Measurements from ENCODE around the gene ANKLE2.
"Not testable (repeated sequence)": the region's sequence is repeated elsewhere in the genome, so short reads cannot be mapped to it uniquely, and the experiment has no call there.

Gene ANKLE2

DNA sequence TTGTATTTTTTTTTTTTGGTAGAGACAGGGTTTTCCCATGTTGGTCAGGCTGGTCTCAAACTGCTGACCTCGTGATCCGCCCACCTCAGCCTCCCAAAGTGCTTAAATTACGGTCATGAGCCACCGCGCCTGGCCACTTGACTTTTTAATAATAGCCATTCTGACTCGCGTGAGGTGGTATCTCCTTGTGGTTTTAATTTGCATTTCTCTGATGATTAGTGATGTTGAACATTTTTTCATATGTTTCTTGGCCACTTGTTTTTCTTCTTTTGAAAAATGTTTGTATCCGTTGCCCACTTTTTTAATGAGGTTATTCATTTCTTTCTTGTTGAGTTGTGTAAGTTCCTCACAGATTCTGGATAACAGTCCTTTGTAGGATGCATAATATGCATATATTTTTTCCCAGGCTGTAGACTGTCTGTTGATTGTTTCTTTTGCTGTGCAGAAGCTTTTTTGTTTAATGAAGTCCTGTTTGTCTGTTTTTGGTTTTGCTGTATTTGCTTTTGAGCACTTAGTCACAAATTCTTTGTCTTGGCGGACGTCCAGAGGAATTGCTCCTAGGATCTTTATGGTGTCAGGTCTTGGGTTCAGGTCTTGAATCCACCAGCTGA, 61.3 kb downstream of the ANKLE2 start:
- no peak for DNase-seq (ENCODE audit: low read depth, low spot score)
- H3K27ac ChIP-seq, result no peak overlapping the region

DNA sequence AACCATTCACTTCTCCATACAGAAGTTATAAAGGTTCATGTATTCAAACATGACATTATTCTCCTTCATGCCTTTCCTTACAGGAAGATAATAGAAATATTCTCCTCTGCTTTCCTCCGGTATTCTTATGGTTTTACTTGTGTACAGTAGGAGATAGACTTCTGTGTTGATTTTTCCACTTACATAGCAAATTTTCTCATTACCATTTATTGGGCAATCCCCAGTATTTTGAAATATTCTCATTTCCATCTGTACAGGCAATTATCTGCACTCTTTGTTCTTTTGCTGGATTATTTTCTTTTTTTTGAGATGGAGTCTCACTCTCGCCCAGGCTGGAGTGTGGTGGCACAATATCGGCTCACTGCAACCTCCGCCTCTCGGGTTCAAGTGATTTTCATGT, 63.3 kb downstream of the ANKLE2 start:
- no peak for DNase-seq (ENCODE audit: low read depth, low spot score)
- no peak overlapping the region for H3K27ac ChIP-seq

DNA sequence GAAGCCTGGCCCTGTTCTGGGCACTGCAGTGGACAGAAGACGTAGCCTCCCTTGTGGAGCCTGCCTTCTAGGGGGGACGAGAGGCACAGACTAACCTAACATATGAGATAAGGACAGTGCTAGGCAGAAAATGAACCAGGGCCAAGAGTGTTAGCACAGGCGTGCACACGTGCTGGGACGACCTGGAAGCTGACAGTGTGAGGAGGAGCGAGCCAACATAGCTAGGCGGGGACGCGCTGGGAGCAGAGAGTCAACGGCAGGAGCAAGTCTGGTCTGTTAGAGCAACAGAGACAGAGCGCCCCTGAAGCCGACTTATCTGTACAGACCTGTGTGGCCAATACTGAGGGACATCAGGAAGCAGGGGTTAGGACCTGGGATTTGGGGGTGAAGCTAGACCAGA, 66.2 kb downstream of the ANKLE2 start:
- no peak overlapping the region for H3K27ac ChIP-seq
- no peak for DNase-seq (ENCODE audit: low read depth, low spot score)

DNA sequence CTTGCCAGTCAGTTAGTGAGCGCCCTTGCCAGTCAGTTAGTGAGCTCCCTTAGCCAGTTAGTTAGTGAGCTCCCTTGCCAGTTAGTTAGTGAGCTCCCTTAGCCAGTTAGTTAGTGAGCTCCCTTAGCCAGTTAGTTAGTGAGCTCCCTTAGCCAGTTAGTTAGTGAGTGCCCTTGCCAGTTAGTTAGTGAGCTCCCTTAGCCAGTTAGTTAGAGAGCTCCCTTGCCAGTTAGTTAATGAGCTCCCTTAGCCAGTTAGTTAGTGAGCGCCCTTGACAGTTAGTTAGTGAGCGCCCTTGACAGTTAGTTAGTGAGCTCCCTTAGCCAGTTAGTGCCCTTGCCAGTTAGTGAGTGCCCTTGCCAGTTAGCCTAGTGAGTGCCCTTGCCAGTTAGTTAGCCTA, 66.7 kb downstream of the ANKLE2 start:
- not testable (repeated sequence) for H3K27ac ChIP-seq; DNase-seq (ENCODE audit: low read depth, low spot score)

DNA sequence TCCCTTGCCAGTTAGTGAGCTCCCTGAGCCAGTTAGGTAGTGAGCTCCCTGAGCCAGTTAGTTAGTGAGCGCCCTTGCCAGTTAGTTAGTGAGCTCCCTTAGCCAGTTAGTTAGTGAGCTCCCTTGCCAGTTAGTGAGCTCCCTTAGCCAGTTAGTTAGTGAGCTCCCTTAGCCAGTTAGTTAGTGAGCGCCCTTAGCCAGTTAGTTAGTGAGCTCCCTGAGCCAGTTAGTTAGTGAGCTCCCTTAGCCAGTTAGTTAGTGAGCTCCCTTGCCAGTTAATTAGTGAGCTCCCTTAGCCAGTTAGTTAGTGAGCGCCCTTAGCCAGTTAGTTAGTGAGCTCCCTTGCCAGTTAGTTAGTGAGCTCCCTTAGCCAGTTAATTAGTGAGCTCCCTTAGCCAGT, 69.6 kb downstream of the ANKLE2 start:
- DNase-seq (ENCODE audit: low read depth, low spot score), result not testable (repeated sequence)

DNA sequence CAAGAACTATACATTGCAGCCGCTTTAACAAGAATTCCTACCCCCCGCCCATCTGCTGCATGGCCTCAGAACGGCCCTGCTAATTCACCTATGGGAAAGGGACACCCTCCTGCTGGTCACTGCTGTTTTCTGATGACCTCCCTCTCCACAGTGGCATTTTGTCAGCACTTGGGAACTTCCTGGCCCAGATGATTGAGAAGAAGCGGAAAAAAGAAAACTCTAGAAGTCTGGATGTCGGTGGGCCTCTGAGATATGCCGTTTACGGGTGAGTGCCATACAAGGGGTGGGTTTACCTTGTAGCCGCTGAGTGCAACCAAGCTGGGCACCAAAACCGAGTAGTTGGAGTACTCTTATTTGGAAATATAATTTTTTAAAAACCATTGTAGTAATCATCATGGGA, 71.5 kb downstream of the ANKLE2 start:
- no peak for DNase-seq (ENCODE audit: low read depth, low spot score)
- H3K27ac ChIP-seq, result no peak overlapping the region

More for the DNA sequence above, 69.6 kb downstream of the ANKLE2 start:
- not testable (repeated sequence) for H3K27ac ChIP-seq

DNA sequence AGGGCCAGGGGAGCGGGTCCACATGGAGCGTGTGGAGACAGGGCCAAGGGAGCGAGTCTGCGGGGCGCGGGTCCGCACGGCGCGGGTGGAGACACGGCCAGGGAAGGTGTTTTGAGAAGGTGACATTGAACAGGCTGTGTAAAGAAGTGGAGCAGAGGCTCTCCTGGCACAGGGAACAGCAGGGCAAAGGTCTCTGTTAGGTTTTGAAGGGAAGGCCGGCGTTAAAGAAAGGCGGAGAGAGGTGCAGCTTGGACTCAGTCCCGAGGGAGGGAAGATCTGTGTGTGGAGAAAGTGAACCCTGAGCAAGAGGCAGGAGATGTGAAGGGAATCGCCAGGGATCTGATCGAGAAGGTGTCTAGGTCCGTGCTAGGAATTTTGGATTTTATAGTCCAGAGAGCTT, 72.4 kb downstream of the ANKLE2 start:
- DNase-seq (ENCODE audit: low read depth, low spot score), result no peak
- no peak overlapping the region for H3K27ac ChIP-seq

DNA sequence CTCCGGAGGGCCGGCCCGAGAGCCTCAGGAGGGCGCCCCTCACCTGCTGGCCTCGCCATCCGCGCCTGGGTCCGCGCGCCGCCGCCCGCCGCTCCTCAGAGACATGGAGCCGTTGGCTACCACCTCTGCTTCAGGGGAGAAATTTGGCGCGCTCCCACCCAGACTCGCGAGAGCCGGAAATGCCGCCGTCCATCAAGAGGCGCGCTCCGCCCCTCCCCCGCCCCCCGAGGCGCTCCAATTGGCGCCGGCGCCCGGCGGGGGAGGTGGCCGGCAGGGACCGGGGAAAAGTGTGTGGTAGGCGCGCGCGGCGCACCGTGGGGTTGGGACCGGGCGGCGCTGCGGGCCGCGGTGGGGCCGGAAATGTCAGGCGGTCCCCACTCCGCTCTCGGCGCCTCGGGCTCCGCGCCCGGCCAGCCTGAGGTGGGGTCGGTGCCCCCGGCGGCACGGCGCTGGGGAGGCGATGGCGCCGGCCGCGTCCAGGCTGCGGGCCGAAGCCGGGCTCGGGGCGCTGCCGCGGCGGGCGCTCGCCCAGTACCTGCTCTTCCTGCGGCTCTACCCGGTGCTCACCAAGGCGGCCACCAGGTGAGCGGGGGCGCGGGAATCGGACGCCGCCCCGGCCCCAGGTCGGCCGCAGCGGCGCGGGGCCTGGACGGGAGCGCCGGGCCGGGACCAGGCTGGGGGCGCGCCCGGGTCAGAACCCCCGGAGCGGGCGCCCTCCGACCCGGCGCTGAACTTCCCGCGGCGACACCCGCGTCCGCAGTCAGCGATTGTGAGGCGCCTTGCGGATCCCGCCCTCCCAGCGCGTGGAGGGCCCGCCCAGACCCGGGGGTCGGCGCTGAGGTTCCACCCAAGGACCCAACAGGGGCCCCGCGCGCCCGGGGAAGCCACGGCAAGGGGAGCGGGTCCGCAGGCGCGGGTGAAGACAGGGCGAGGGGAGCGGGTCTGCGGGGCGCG, 74.1 kb downstream of the ANKLE2 start, which contains the start of the genes POLE and PXMP2:
TSS of gene POLE (minus strand) at position 132 of the 954 bp plus-strand sequence. CDS start at position 105, 27 bp downstream.
TSS of gene PXMP2 (plus strand) at position 377 of the 954 bp plus-strand sequence. CDS start at position 461, 84 bp downstream.
- peak; percentile 45 for DNase-seq (ENCODE audit: low read depth, low spot score)
- H3K27ac ChIP-seq, result no peak within 1 kb of the TSS

DNA sequence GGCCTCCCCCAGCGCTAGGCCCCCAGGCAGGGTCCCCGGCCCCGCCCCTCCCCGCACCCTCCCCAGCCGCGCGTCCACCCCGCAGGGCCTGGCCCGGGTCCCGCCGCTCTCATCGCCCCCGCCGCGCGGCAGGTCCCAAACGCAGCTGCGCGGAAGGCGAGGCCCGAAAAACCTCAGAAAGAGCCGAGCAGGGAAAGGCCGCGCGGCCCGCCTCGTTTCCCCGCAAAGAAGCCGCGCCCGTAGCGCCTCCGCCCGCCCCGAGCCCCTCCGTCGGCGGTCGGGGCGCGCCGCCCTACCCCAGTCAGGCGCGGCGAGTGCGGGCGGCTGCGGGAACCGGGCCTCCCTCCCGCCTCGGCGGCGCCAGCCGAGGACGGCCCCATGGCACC, 74.8 kb downstream of the ANKLE2 start:
- DNase-seq (ENCODE audit: low read depth, low spot score), result no peak
- no peak overlapping the region for H3K27ac ChIP-seq

DNA sequence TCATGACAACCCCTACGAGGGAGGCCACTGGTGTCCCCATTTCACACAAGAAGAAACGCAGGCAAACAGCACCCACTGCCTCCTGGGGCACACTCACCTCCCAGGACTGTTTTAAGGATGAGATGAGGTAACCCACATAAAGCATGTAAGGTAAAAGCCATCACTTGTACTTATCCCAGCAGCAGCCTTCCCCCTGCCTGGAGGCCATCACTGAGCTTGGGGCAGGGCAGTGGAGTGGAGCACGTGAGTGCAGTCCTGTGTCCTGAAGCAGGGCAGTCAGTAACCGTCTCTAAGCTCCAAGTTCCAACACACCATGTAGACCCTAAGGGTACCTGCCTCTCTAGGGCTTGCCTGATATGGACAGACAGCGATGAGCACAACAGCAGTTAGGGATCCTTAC, 76.2 kb downstream of the ANKLE2 start:
- DNase-seq (ENCODE audit: low read depth, low spot score), result no peak
- no peak overlapping the region for H3K27ac ChIP-seq

DNA sequence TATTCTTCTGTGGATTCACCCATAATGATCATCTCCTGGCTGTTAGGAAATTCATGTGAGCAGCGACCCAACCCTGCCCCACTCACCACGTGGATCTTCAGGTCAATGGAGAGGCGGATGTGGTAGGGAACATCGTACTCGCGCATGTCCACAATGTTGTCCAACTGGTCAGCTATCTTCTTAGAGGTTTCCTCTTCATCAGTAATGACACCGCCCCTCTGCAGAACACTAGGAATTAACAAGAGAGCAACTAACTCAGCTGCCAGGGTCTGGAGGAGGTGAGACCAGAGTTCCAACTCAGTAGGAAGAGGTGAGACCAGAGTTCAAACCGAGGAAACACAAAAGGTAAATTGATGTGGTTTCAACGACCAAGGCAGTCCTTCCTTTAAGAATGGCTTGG, 84.1 kb downstream of the ANKLE2 start:
- no peak overlapping the region for H3K27ac ChIP-seq
- no peak for DNase-seq (ENCODE audit: low read depth, low spot score)

DNA sequence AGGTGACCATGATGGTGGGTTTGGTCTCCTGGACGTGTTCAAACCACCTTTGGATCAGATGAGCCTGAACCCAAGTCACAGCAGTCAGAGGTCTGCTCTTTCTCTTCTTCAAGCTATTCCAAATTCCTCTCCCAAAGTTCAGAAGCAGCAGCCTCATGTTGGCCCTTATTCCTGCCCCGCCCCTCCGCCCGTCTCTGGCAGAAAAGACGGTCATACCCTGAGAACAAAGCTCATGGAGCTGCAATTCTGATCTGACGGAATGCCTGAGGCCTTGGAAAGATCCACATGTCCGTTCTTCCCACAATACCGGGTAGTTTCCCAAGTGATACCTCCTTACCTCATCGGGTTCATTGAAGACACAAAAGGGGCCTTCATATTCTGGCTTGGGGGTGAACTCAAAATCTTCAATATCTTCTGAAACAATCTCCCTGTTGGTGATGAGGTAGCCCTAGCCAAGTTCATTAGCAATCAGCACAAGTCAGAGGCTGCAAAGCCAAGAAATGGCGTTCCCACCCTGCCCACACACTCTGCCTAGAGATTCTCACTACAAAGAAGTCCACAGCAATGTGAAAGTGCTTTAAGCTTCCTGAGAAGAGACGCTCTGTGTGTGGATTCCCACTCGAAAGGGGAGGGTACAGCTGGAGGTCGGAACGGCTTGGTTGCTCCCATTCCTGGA, 85.7 kb downstream of the ANKLE2 start:
- H3K27ac ChIP-seq, result no peak overlapping the region
- DNase-seq (ENCODE audit: low read depth, low spot score), result no peak
